ENCODE results near the gene OR5K4.

The OR5K4 gene

GRCh38 chr3:98402507-98402906 lies 48.9 kb downstream of the OR5K4 start:
- Histone ChIP-seq H2AFZ (ENCODE audit: low read length) (no peak overlapping the region), H3K27me3 (replicated peaks; ENCODE audit: insufficient read depth, low read length) (no peaks in the 10 kb centered on the region), H3K9ac (ENCODE audit: low read length) (no peak overlapping the region), H4K20me1 (ENCODE audit: insufficient read depth, low read length) (no peaks in the 10 kb centered on the region), H3K36me3 (replicated peaks; ENCODE audit: insufficient read depth, low read length) (no peaks in the 10 kb centered on the region), H3K4me2 (ENCODE audit: low read depth, low read length) (no peak overlapping the region), H3F3A (ENCODE audit: insufficient read depth, low read length) (no peaks in the 10 kb centered on the region), H3K9me2 (replicated peaks; ENCODE audit: insufficient read depth, low read length) (no peaks in the 10 kb centered on the region), H3K4me3 (ENCODE audit: low read length) (no peak overlapping the region), H3K27ac (ENCODE audit: low read length) (no peak overlapping the region), H3K9me3 (replicated peaks; ENCODE audit: insufficient read depth, low read length) (no peaks in the 10 kb centered on the region), H3K79me2 (ENCODE audit: low read length) (no peaks in the 10 kb centered on the region), H3K4me1 (ENCODE audit: low read length) (peaks cover 3% of the 10 kb centered on the region; the same call in 1 of the 2 replicates)
- TF ChIP-seq CTCF (IDR thresholded peaks at IDR 0.05; ENCODE audit: low read length) (no peak), EZH2phosphoT487 (IDR thresholded peaks at IDR 0.05; ENCODE audit: low read length) (no peak), EZH2 (optimal IDR thresholded peaks at IDR 0.05; ENCODE audit: low read depth, low read length) (no peak)
- no peak for DNase-seq

- no peak overlapping the region for H3K9ac ChIP-seq (ENCODE audit: low read length)
- no peaks in the 10 kb centered on the region for H4K20me1 ChIP-seq (ENCODE audit: insufficient read depth, low read length)
- H3K4me1 ChIP-seq (ENCODE audit: low read length), result peaks cover 3% of the 10 kb centered on the region; the same call in 1 of the 2 replicates
- H3K4me3 ChIP-seq (ENCODE audit: low read length), result no peak overlapping the region
- H3K27ac ChIP-seq (ENCODE audit: low read length), result no peak overlapping the region
- H3K79me2 ChIP-seq (ENCODE audit: low read length), result no peaks in the 10 kb centered on the region
- H3K4me2 ChIP-seq (ENCODE audit: low read depth, low read length), result no peak overlapping the region
- H3K9me2 ChIP-seq (replicated peaks; ENCODE audit: insufficient read depth, low read length), result no peaks in the 10 kb centered on the region
- H3K27me3 ChIP-seq (replicated peaks; ENCODE audit: insufficient read depth, low read length), result no peaks in the 10 kb centered on the region
- DNase-seq, result no peak
- no peaks in the 10 kb centered on the region for H3F3A ChIP-seq (ENCODE audit: insufficient read depth, low read length)
- H2AFZ ChIP-seq (ENCODE audit: low read length), result no peak overlapping the region
- H3K36me3 ChIP-seq (replicated peaks; ENCODE audit: insufficient read depth, low read length), result no peaks in the 10 kb centered on the region
- TF ChIP-seq EZH2phosphoT487 (IDR thresholded peaks at IDR 0.05; ENCODE audit: low read length) (no peak), EZH2 (optimal IDR thresholded peaks at IDR 0.05; ENCODE audit: low read depth, low read length) (no peak)
- H3K9me3 ChIP-seq (replicated peaks; ENCODE audit: insufficient read depth, low read length), result no peaks in the 10 kb centered on the region
These were observed 50.4 kb downstream of the OR5K4 start for GRCh38 chr3:98404010-98404409.
